H9 (cell line): ENCODE measurements around the gene ANKRD17. TPM values are rescaled to one million over a fixed set of nuclear protein-coding genes. Genes with fewer than 3 reads are reported as not detected.
A peak's percentile ranks its signal among the peaks of the same experiment; 100 is the strongest.

Experiments used
- DNase-seq: peaks from one replicate; pipeline ENCODE4 v3.0.0-alpha.2; 2017
- H2AFZ ChIP-seq: one replicate; pipeline ENCODE4 v1.6.1; 2013; ENCODE audit warnings: mild to moderate bottlenecking, low read length, control low read depth, moderate library complexity
- H2AK5ac ChIP-seq: 2 replicates; pipeline ENCODE4 v1.6.1; 2013; ENCODE audit warnings: low read length, control low read depth, mixed read lengths; ENCODE audit not compliant: insufficient read length
- H2BK120ac ChIP-seq: one replicate; pipeline ENCODE4 v1.6.1; 2013; ENCODE audit warnings: low read depth, mild to moderate bottlenecking, low read length, control low read depth, inconsistent platforms; ENCODE audit not compliant: poor library complexity, severe bottlenecking
- H2BK12ac ChIP-seq: 2 replicates; pipeline ENCODE4 v1.6.1; 2013; ENCODE audit warnings: low read length, control low read depth, mixed read lengths, low read depth; ENCODE audit not compliant: insufficient read length
- H2BK15ac ChIP-seq: 2 replicates; pipeline ENCODE4 v1.6.1; 2013; ENCODE audit warnings: low read depth, low read length, control low read depth
- H2BK20ac ChIP-seq: one replicate; pipeline ENCODE4 v1.6.1; 2013; ENCODE audit warnings: low read depth, mild to moderate bottlenecking, low read length, control low read depth, inconsistent platforms; ENCODE audit not compliant: poor library complexity, severe bottlenecking
- H2BK5ac ChIP-seq: 2 replicates; pipeline ENCODE4 v1.6.1; 2013; ENCODE audit warnings: low read length, control low read depth, mixed read lengths; ENCODE audit not compliant: insufficient read length
- H3K14ac ChIP-seq: 2 replicates; pipeline ENCODE4 v1.6.1; 2013; ENCODE audit warnings: low read length, control low read depth; ENCODE audit not compliant: insufficient read depth
- H3K18ac ChIP-seq: 2 replicates; pipeline ENCODE4 v1.6.1; 2013; ENCODE audit warnings: low read depth, mild to moderate bottlenecking, mixed read lengths, low read length, control low read depth; ENCODE audit not compliant: insufficient read length
- H3K23ac ChIP-seq: 2 replicates; pipeline ENCODE4 v1.6.1; 2013; ENCODE audit warnings: low read length, control low read depth, mixed read lengths, low read depth; ENCODE audit not compliant: insufficient read length
- H3K23me2 ChIP-seq: 2 replicates; pipeline ENCODE4 v1.6.1; 2013; ENCODE audit warnings: low read depth, mild to moderate bottlenecking, mixed read lengths, low read length, control low read depth; ENCODE audit not compliant: insufficient read length, poor library complexity, severe bottlenecking
- H3K27ac ChIP-seq: 2 replicates; pipeline ENCODE4 v1.5.1; 2013; ENCODE audit warnings: low read length, control low read depth, mixed read lengths, low read depth; ENCODE audit not compliant: insufficient read length
- H3K27me3 ChIP-seq: 2 replicates; pipeline ENCODE4 v1.6.1; 2013; ENCODE audit warnings: low read length, control low read depth, inconsistent platforms; ENCODE audit not compliant: insufficient read depth
- H3K4ac ChIP-seq: 2 replicates; pipeline ENCODE4 v1.6.1; 2013; ENCODE audit warnings: low read depth, mild to moderate bottlenecking, control low read depth, inconsistent platforms, low read length, moderate library complexity
- H3K4me1 ChIP-seq: 2 replicates; pipeline ENCODE4 v1.6.1; 2013; ENCODE audit warnings: low read length, control low read depth, inconsistent platforms; ENCODE audit not compliant: insufficient read depth
- H3K4me2 ChIP-seq: 2 replicates; pipeline ENCODE4 v1.6.1; 2013; ENCODE audit warnings: low read length, control low read depth, mixed read lengths; ENCODE audit not compliant: insufficient read length, insufficient read depth
- H3K56ac ChIP-seq: 2 replicates; pipeline ENCODE4 v1.6.1; 2013; ENCODE audit warnings: low read depth, mild to moderate bottlenecking, mixed read lengths, low read length, control low read depth; ENCODE audit not compliant: insufficient read length
- H3K79me1 ChIP-seq: 2 replicates; pipeline ENCODE4 v1.6.1; 2013; ENCODE audit warnings: low read depth, mild to moderate bottlenecking, moderate library complexity, low read length, control low read depth, inconsistent platforms; ENCODE audit not compliant: insufficient read depth, poor library complexity, severe bottlenecking
- H3K79me2 ChIP-seq: 2 replicates; pipeline ENCODE4 v1.6.1; 2013; ENCODE audit warnings: low read length, control low read depth, inconsistent platforms; ENCODE audit not compliant: insufficient read depth
- H3K9ac ChIP-seq: 2 replicates; pipeline ENCODE4 v1.6.1; 2013; ENCODE audit warnings: low read length, control low read depth, mixed read lengths; ENCODE audit not compliant: insufficient read length; ENCODE audit errors: extremely low read depth
- H3K9me3 ChIP-seq: one replicate; pipeline ENCODE4 v1.6.1; 2013; ENCODE audit warnings: low read depth, low read length, inconsistent platforms; ENCODE audit not compliant: control insufficient read depth
- H3T11ph ChIP-seq: one replicate; pipeline ENCODE4 v1.6.1; 2013; ENCODE audit warnings: mild to moderate bottlenecking, low read length, control low read depth, inconsistent platforms
- H4K20me1 ChIP-seq: one replicate; pipeline ENCODE4 v1.6.1; 2013; ENCODE audit not compliant: control insufficient read depth, insufficient read length, insufficient read depth
- H4K5ac ChIP-seq: 2 replicates; pipeline ENCODE4 v1.6.1; 2013; ENCODE audit warnings: low read depth, mild to moderate bottlenecking, mixed read lengths, low read length, control low read depth; ENCODE audit not compliant: insufficient read length
- H4K8ac ChIP-seq: replicated peaks from 2 replicates; pipeline ENCODE4 v1.6.1; 2013; ENCODE audit warnings: low read length, control low read depth, mixed read lengths, low read depth; ENCODE audit not compliant: insufficient read length
- H4K91ac ChIP-seq: 2 replicates; pipeline ENCODE4 v1.6.1; 2013; ENCODE audit warnings: low read depth, mild to moderate bottlenecking, moderate library complexity, mixed read lengths, low read length, control low read depth; ENCODE audit not compliant: insufficient read length
- H3K27ac Mint-ChIP-seq, 3 experiments: 2 replicates in 2 of 3; 3 replicates in 1 of 3; pipeline ENCODE4 v1.8.0; 2020 to 2021; ENCODE audit warnings: mixed read lengths in 3 of 3, mild to moderate bottlenecking in 1 of 3, moderate library complexity in 1 of 3
- H3K27me3 Mint-ChIP-seq: 2 replicates; pipeline ENCODE4 v1.8.0; 2021; ENCODE audit warnings: low read depth, mild to moderate bottlenecking, moderate library complexity, mixed read lengths
- H3K36me3 Mint-ChIP-seq, 3 experiments: 2 replicates in 2 of 3; 3 replicates in 1 of 3; pipeline ENCODE4 v1.8.0; 2020 to 2021; ENCODE audit warnings: low read depth in 3 of 3, mixed read lengths in 3 of 3; ENCODE audit not compliant: insufficient read depth in 1 of 3
- H3K4me1 Mint-ChIP-seq, 2 experiments: 2 replicates each; pipeline ENCODE4 v1.8.0; 2020; ENCODE audit warnings: mixed read lengths in 2 of 2
- H3K4me3 Mint-ChIP-seq, 2 experiments: 2 replicates in 1 of 2; 3 replicates in 1 of 2; pipeline ENCODE4 v1.8.0; 2020 to 2021; ENCODE audit warnings: mild to moderate bottlenecking in 2 of 2, mixed read lengths in 2 of 2, moderate library complexity in 1 of 2
- H3K9me3 Mint-ChIP-seq, 2 experiments: 2 replicates in 1 of 2; 3 replicates in 1 of 2; pipeline ENCODE4 v1.8.0; 2020; ENCODE audit warnings: mild to moderate bottlenecking in 2 of 2, mixed read lengths in 2 of 2, moderate library complexity in 1 of 2
- WGBS: extraction: QIAGEN DNeasy Blood & Tissue Kit; methylation state at CpG from one replicate; pipeline ENCODE4 v1.1.7; 2013; ENCODE audit warnings: missing lambda C conversion rate, low lambda C conversion rate, mixed read lengths; ENCODE audit not compliant: insufficient read length; ENCODE audit errors: extremely low coverage; 5-methylcytosine and 5-hydroxymethylcytosine counted together
- total RNA-seq: library from RNA; stranded (reverse); gene quantifications from 2 replicates; pipeline ENCODE4 v1.2.1, GENCODE V29; 2021
- TF ChIP-seq, protein P1 (sequence below): fragments of 200-600 bp; sonication (generic); conservative IDR thresholded peaks from 3 replicates; pipeline ENCODE4 v1.8.0; 2021; ENCODE audit warnings: antibody characterized with exemption, mild to moderate bottlenecking

Gene ANKRD17
- total RNA-seq, 1 experiment from 2014 or later: 82.4 TPM

DNA sequence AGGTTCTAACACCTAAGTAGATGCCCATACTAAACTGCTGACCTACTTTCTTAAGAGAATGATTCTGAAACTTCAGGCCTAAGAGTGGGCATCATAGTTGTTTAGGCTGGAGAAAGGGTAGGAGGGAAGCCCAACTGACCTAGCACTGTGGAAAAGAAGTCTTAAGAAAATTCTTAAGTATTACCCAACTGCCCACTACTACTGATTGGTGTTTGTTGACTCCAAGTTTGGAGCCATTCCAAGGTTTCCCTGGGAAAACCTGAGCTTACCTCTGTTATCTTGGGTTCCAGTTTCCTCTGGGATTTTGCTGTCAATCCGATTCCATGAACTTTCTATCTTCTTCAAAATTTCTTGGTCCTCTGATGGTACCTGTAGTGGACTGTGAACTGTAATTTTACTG, 23.9 kb downstream of the ANKRD17 start:
- Mint-ChIP-seq H3K4me1 (peaks cover 11 to 12% of the 10 kb centered on the region in 2 experiments), H3K36me3 (peaks cover 15 to 35% (median 28%) of the 10 kb centered on the region in 3 experiments; a peak in 6 of 7 replicates), H3K4me3 (no peak overlapping the region), H3K9me3 (no peaks in the 10 kb centered on the region), H3K27ac (peak overlapping the region; percentile 15 to 70 (median 23); a peak in 4 of 7 replicates), H3K27me3 (no peaks in the 10 kb centered on the region)
- no peak overlapping the region for H2BK12ac ChIP-seq
- no peak overlapping the region for H3T11ph ChIP-seq
- no peaks in the 10 kb centered on the region for H3K9me3 ChIP-seq
- no peak overlapping the region for H2BK15ac ChIP-seq
- no peak overlapping the region for H3K18ac ChIP-seq
- no peaks in the 10 kb centered on the region for H3K27me3 ChIP-seq
- no peak overlapping the region for H3K23ac ChIP-seq
- H3K79me1 ChIP-seq: peaks cover 7% of the 10 kb centered on the region
- no peak overlapping the region for H3K56ac ChIP-seq
- H2AFZ ChIP-seq: no peak overlapping the region
- H2BK120ac ChIP-seq: no peak overlapping the region
- H3K4me2 ChIP-seq: no peak overlapping the region
- H4K91ac ChIP-seq: no peak overlapping the region
- H3K4me1 ChIP-seq: no peaks in the 10 kb centered on the region
- H3K27ac ChIP-seq: no peak overlapping the region
- H4K20me1 ChIP-seq: no peaks in the 10 kb centered on the region
- H4K5ac ChIP-seq: no peak overlapping the region
- no peak overlapping the region for H3K9ac ChIP-seq
- no peak for DNase-seq
- no peak overlapping the region for H2BK20ac ChIP-seq
- H3K79me2 ChIP-seq: peaks cover 9% of the 10 kb centered on the region; the same call in 1 of the 2 replicates
- H2AK5ac ChIP-seq: no peak overlapping the region
- H2BK5ac ChIP-seq: no peak overlapping the region
- no peaks in the 10 kb centered on the region for H3K23me2 ChIP-seq
- no peak overlapping the region for H3K4ac ChIP-seq
- no peak overlapping the region for H4K8ac ChIP-seq
- TF ChIP-seq, protein P1, sequence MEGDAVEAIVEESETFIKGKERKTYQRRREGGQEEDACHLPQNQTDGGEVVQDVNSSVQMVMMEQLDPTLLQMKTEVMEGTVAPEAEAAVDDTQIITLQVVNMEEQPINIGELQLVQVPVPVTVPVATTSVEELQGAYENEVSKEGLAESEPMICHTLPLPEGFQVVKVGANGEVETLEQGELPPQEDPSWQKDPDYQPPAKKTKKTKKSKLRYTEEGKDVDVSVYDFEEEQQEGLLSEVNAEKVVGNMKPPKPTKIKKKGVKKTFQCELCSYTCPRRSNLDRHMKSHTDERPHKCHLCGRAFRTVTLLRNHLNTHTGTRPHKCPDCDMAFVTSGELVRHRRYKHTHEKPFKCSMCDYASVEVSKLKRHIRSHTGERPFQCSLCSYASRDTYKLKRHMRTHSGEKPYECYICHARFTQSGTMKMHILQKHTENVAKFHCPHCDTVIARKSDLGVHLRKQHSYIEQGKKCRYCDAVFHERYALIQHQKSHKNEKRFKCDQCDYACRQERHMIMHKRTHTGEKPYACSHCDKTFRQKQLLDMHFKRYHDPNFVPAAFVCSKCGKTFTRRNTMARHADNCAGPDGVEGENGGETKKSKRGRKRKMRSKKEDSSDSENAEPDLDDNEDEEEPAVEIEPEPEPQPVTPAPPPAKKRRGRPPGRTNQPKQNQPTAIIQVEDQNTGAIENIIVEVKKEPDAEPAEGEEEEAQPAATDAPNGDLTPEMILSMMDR: no peak
- WGBS: no CpG with 5 or more reads among the region's 1 CpG
- no peak overlapping the region for H3K14ac ChIP-seq
